ENCODE data around the gene MORC1.
"Not testable (repeated sequence)": the region's sequence is repeated elsewhere in the genome, so short reads cannot be mapped to it uniquely, and the experiment has no call there.

Gene MORC1

DNA sequence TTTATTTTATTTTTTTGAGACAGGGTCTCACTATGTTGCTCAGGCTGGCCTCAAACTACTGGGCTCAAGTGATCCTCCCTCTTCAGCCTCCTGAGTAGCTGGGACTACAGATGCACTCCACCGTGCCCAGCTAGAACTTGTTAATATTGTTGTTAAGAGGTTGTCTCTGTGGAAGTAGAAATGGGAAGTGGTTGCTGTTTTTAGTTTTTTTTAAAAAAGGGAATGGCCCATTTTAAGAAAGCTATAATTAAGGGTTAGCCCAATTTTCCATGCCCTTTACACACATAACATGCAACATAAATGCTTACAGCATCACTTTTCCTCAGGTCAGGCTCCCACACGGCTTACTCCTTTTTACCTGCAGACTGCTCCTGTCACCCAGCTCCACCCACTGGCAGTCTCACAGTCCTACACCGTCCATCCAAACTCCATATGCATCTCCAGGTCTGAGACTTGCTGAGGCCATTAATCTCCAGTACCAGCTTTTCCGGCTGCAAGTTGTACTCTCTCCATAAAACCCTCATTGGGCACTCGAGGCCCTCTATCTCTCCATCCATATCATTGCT, 19.8 kb downstream of the MORC1 start:
- no peak for DNase-seq

DNA sequence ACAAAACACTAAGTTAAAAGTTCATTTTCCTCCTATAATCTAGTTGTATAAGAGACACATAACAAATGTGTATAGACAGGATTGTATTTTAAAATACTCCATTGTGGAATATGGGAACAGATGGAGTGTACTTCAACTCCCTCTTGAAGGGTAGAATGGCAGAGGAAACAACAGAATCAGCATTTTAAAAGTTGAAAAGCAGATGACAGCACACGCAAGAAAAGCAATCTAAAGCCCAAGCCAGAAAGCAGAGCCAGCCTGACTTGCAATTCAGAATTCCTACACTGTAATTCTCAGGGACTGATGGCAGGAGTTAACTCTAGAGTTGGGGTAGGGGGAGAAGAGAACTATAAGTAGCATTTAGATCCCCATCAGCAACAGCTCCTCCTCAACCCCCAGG, 22.8 kb downstream of the MORC1 start:
- no peak for DNase-seq

DNA sequence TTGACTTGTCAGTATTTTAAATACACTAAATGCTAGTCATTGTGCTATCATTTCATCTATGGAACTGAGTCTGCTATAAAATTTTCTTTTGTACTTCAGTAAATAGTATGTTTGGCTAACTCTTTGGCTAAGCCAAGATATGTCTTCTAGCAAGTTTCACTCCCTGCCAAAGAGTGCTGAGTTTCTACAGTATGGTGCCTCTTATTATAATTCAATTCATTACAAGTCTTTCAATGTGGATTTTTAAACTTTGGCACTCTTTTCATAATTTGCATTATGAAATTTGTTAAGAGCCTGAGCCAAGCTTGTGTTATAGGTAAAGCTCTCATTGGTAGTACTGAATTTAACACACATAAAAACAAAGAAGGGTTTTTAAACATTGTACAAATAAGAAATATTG, 24.4 kb downstream of the MORC1 start:
- DNase-seq: no peak

DNA sequence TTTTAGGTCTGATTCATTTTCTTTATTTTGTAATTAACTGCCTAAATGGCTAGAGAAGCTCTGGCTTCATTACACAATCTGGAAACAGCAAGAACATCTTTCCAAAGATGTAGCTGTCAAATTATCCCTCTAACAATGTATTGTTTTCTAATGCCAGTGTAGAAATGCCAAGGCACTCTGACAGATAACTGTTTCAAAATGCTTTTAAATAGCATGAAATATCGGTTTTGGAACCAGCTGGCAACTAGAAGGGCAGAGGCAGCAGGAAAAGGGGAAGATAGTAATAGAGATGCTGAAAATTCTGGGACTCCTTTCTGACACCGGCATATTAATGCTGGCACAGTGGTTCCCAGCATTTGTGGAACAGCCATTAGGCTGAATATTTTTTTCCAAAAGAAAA, 26.1 kb downstream of the MORC1 start:
- no peak for DNase-seq

DNA sequence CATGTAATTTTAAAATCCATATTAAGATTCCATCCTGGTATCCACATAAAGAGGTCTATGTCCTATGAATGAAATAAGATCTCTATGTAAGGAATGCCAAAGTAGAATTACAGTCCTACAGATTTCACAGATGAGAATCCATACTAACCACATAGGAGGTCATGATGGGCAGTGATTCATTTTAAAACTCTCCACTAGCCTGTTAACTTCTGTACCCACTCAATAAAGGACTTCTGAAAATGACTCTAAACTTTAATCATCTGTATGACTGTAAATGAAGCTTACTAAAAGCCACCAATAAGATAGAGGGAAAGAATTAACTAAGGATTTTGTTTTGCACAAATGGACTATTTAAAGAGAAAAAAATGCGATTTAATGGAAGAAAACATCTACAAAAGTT, 28.7 kb downstream of the MORC1 start:
- no peak for DNase-seq

DNA sequence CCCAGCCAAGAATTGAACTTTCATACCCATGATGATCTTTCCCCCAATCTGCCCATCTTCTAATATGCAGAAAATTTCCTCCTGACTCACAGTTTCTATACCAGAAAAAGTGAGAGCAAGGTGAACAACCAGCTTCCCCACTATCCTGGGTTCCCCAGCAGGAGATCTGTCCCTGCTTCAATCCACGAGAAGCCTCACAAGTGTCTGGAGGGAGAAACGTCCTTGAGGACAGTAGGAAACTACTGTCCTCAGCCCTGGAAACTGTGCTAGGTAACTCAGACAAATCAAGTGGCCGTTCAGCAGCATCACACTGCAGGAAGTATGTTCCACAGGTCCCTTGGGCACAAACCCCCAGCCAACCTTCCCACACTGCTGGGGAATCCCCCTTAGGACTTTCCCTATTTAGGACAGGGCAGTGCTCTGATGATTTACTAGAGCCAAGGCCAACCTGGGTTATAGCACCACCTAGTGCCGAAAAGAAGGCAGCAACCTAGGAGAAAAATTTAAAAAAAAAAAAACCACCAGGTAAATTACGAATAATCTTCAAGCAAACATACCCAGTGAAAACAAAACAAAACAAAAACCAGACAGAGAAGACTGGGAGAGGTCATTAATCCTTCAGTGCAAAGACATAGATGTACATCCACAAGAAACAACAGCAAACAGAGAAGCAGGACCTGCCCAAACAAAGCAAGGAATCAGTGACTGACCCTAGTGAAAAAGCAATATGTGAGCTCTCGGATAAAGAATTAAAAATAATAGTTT, 36.0 kb downstream of the MORC1 start:
- DNase-seq: peak; percentile 23

DNA sequence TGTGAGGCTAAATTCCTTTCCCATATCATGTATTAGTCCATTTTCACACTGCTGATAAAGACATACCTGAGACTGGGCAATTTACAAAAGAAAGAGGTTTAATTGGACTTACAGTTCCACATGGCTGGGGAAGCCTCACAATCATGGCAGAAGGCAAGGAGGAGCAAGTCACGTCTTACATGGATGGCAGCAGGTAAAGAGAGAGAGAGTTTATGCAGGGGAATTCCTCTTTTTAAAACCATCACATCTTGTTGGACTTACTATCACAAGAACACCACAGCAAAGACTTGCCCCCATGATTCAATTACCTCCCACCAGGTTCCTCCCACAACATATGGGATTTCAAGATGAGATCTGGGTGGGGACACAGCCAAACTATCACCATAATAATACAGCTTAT, 37.8 kb downstream of the MORC1 start:
- DNase-seq: not testable (repeated sequence)

DNA sequence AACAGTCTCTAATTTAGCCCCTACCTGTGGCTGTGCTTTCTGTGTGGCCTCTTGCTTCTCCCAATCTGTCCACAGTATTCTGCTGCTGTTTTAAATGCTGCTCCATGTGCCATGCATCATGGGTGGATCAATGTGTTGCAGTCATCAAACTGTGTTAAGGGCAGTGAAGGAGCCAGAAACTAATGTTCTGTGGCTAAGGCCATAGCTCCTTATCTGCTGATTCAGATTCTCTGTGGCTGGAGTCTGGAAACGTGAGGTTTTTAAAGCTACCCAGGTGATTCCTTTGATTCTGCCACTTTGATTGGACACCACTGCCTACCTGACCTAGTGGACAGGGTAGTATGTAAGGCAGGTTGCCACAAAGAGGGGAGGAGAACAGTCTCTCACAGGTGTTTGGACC, 44.8 kb downstream of the MORC1 start:
- DNase-seq: no peak

DNA sequence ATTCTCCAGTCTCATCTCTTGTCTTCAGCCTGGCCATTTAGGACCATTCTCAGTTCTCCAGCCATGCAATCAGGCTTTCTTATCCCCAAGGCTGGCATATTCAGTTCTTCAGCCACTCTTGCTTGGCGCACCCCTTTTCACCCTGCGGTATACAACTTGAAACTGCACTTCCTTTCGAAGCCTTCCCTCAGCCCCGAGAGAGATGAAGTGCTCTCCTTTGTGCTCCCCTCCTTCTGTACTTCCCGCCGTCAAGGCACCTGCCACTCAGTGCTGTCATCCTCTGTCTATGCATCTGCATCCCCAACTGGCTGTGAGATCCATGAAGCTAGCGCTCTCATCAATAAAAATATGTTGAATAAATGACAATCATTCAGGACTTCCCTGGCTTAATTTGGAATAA, 45.7 kb downstream of the MORC1 start:
- no peak for DNase-seq

DNA sequence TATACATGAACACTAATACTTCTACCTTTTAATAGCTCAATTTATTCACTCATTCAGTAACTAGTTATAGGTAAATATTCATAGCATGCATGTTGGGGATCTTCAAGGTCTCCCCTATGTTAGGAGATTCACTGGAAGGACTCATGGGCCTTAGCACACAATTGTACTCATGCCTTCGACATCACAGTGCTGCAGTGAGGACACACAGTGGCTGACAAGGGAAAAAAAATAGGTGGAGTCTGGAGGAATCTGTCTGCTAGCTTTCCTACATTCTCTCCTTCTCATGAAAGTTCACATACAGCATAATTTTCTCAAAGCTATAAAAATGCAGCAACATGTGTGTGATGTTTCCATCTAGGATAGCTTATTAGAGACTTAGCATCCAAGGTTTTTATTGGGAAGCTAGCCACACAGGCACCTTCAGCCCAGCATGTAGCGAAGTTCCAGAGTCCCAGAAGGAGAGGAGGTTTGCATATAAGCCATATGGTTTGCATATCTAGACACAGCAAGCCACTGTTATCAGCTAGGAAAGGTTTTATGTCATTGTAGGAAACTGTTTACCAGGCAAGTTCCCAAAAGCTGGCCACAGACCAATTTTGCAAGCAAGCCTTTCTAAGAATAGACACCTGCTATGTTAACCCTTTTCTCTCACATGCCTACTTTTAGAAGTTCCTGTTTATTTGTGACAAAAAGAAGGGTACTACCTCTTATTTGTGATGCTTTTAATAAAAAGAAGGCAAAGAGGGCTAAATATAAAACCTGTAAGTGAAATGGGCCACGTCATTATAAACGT, 46.4 kb downstream of the MORC1 start:
- no peak for DNase-seq

DNA sequence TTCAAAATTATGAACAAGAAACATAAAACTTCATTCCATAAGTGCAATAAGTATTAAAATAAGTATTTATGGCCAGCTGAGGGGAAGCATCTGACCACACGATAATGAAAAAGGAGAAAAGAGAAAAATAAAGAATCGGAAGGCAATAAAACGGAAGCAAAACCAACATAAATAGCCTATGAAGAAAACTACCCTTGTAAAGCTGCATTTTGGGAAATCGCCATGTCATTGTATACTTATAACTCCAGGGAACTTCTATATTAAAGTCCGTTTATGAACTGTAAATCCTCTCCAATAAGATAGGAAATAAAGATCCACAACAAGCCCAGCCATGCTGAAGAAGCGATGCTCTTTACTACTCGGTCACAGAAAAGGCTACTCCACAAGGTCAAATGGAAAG, 47.7 kb downstream of the MORC1 start:
- DNase-seq: no peak

DNA sequence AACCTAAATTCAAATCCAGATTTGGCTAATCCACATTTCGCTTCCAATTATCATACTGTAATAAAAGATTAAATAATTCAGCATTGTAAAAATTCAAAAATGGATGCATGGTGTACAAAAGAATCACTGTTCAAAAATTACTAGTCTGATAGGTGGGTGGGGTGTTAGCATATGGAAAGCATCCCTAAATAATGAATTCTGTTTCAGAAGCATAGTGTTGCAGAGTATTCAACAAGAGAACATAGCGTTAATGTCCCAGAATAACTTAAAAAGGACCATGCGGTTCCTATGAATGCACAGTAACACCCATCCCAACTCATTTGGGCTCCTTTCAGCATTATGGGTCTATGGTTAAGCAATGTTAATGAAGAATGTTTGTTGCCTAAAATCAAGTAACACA, 51.1 kb downstream of the MORC1 start:
- DNase-seq: no peak

DNA sequence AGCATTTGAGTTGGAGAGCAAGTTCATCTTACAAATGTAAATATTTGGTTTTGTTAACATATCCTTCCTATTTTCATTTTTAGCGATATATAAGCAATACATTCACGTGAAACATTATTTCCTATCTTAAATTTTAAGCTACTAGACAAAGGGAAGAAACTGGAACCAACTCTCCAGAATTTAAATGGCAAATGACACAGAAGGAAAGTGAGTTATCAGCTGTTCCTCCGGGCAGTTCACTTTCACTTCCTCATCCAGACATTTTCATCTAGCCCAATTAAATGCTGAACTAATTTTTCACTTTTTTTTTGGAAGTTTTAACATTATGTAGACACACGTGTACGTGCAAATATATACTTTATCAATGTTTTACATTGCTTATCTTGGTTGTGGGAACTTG, 58.7 kb downstream of the MORC1 start:
- DNase-seq: no peak

DNA sequence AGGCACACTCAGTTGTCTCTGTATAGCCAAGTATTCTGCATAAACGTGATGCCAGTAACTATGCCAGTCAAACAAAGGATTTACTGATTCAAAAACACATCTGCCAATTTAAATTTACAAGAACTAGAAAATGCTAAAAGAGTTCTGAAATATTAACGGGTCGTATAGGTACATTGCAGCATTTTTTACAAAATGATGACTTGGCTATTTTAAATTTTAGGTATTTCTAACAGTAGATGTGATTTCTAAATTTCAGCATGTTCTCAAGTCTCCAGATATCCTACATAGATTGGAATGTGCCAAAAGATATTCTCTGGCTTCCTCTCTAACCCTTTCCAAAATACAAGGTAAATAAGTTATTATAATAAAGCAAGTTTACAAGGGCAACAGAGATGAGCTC, 60.3 kb downstream of the MORC1 start:
- no peak for DNase-seq

DNA sequence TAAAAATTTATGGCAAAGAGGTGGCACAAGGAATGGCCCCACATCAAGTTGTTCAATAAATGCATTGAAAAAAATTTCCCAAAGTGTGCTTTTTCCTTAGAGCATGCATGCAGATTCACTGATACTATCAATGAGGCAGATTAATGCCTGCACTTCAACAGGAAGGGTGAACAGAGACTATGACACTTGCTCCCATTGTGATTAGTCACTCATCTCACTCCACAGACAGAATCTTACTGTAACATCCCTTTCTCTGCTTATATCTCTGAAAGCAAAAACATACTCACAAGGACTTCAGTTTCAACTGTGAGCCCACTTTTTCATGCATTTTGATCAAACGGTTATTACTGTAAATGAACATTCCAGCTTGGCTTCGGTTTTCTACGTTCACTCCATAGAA, 60.9 kb downstream of the MORC1 start:
- no peak for DNase-seq

DNA sequence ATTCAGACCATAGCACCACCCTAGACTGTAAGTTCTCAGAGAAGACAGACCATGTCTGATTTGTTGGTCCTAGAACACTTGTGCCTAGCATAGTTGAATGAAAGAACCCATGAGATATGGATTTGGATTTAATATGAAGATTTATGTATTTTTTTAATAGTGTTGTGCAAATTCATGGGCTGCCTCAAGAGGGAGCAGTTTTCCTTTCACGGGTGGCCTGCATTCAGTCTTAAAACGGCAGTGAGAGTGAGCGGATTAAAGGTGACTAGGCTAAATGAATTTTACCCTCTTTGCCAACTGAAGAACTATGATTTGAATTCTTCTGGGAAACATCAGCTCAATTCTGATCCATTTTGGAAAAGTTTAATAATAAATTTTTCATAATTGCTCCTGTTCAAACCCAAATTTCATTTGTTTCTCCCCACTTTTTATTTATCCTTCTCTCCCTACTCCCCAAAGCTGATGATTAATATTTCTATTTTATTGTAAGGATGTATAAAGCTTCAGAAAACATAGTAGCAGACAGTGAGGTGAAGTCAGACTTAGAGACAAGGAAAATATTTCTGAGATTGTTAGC, 67.3 kb downstream of the MORC1 start:
- DNase-seq: no peak

DNA sequence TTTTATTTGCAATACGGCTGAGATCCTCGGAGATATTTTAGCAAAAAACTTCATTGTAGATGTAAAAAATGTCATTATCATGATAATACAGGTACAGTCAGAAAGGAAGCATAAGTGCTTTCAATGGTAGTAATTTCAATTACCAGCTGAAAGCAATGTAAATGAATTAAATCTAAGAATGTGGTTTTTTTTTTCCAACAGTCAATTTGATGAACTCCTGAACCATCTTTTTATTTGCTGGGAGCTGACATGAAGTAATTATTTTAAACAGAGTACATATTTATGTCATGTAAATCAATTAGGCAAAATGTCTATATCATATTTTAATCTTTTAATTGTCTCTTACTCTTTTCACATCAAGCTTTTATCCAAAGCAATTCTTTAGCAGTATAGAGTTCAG, 70.6 kb downstream of the MORC1 start:
- DNase-seq: no peak

DNA sequence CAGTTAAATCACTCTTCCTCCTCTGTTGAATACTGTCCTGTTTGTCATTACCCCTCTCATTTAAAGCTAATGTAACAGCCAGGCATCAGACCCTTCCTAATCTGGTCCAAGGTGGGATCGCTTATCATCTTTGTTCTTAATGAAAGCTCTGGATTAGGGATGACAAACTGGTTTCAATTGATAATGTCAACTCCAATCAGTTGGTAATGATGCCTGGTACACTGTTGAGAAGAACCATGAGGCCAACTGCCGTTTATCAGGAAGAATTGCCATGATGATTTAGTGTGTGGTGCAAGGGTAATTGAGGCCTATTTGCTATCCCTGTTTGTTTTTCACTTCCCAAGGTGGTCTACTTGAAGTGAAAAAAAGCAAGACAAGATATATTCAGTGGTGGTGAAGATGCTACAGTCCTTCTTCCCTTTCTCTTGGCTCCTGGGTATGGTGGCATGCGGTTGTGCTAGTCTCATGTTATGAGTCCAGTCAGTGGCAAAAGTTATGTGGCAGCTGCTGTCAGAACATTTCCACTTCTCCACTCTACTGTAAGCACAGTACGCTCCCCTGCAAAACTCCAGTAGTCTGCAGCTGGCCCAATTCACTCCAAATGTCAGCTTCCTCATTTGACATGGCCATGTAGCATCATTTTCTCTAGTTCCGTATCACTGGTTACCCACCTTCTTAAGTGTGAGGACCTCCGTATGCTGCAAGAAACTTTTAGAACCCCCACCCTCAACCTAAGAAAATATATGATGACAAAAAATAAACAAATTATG, 72.5 kb downstream of the MORC1 start:
- no peak for DNase-seq

DNA sequence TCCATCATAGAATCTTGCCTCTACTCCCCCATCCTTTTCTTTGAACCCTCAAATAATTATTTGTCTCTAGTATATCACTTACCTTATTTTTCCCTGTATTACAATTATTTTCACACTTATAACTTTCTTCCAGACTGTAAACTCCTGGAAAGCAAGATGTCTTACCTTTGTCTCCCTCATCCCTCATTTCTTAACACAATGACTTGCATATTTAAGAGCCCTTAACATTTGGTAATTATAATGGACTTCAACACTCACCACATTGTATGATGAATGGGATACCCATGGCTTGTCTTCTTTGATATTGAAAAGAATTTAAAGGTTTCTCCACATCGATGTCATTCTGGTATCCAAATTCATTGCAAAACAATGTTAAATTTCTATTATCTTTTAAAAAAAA, 82.9 kb downstream of the MORC1 start:
- no peak for DNase-seq

DNA sequence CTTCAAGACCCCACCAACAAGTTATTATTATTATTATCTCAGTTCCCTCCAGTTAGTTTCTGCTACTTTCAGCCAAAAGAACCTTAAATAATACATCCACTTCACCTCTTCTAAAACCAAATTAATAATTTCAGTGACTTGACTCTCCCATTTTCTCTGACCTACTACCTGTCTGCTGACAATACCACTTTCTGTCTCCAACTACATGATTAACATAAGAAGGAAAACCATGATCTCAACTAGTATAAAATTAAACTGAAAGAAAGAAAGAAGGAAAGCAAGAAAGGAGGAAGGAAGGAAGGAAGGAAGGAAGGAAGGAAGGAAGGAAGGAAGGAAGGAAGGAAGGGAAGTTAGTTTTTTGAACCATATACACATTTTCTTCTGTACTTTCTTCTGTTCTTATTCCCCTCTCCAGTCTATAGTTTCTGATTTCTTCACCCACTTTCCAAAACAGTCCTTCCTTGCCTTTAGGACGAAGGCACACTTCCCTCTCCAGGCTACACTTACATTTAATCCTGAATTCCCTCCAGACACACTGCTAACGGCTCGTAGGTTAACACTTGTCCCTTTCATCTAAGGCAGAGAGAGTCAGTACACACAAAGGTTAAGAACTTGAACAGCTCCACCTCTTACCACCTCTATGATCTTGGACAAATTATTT, 84.8 kb downstream of the MORC1 start:
- no peak for DNase-seq

DNA sequence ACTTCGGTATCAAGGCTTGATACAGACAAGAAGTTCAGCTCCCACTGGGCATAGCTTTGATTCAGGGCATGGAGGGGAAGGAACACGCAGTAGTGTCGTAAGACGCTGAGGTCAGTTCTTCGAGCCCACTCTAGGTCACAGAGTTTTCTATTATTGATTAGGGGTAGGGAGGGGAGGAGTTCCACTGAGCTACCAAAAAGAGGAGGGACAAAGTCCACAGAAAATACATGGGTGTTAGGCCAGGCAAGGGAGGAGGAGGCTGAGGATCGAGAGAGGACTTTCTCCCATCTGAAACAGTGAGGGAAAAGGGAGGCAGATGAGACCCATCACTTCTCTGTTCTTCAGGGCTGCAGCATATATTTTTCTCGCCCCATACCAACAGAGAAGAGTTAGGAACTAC, 89.2 kb downstream of the MORC1 start:
- no peak for DNase-seq

DNA sequence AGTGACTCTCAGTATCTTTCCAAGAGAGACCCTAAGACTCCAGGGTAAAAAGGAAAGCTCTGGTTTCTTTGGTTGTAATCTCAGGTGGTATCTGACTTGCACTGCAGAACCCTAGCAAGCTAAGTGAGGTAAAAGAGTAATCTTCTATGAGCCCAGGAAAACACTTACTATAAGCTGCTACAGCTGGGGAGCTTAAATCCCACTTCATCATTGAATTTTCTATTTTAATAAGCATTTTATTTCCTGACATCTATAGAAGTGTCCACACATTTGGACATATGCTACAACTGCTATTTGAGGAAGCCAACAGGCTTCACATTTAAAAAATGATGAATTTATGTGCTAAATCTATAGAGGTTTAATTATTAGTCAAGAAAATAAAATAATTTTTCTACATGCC, 91.1 kb downstream of the MORC1 start:
- DNase-seq: no peak

DNA sequence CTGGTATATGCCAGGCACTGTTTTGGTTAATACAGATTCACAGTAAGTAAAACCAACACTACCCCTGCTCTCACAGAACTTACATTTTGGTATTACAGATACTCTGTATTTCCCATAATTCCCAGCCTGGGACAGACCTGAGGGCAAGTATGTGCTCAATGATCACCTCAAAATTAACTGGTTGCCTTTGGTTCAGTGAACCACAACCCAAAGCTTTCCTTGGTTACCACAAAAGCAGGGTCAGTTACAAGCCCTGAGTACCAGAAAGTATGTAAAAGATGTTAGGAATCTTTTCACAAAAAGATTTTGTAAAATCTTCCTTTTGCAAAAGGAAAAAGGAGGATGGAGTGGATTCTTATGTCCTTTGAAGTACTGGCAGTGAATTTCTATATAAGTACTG, 92.0 kb downstream of the MORC1 start:
- DNase-seq: no peak

Measured in retina (tissue), 1 donor.